ENCODE data around the gene TTYH1. TPM values are rescaled to one million over a fixed set of nuclear protein-coding genes. Genes with fewer than 3 reads are reported as not detected.

Gene TTYH1
- total and polyA plus RNA-seq, 4 donors, result 0.05 to 0.46 (median 0.18) TPM; not detected in 1

DNA sequence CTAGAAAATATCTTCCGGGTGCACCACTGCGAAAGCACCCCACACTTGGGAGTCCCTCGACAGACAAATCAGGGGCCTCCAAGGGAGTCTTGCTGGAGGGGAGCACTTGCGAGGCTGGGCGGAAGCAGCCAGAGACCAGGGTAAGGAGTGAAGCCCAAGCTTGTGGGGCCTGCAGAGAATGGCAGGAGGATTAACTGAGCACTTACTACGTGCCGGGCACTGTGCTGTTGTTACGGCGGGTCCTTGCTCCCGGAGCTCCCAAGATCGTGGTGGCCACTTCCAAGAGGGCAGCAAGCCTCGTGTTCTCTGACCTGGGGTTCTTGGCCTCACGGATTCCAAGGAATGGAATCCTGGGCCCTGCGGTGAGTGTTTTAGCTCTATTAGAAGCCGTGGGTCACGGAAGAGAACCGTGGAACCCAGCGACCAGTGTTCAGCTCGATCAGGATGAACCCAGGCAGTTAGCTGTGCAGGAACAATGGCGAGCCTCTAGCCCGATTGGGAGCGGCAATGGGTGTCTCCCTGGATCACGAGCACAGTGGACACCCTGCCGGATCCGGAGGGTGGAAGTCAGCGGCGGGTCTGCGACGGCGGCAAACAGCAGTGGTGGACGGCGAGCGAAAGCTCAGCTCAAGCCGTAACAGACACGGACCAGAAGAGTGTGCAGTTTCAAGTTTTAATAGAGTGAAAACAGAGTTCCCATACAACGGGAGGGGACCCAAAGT is 9.6 kb downstream of the TTYH1 start:
- H3K27me3 ChIP-seq (ENCODE audit: control insufficient read depth in 3 of 3, insufficient read depth in 3 of 3, low read length in 2 of 3), result peaks cover 0 to 4% (median 0%) of the 10 kb centered on the region in 3 donors
- DNase-seq, result no peak
- peaks cover 0 to 12% (median under 1%) of the 10 kb centered on the region in 5 donors for H3K4me1 ChIP-seq (ENCODE audit: control insufficient read depth in 5 of 5, insufficient read depth in 5 of 5, low read length in 5 of 5)
- H3K9me3 ChIP-seq (ENCODE audit: control insufficient read depth in 4 of 4, insufficient read depth in 3 of 4, low read length in 3 of 4), result peaks cover 0 to 2% (median 0%) of the 10 kb centered on the region in 4 donors
- no peak for ATAC-seq (ENCODE audit: insufficient read depth, low FRiP score)
- no peak overlapping the region for H3K9ac ChIP-seq (ENCODE audit: insufficient read depth in 1 of 2, low read length in 2 of 2)
- H3K4me3 ChIP-seq, result no peak overlapping the region
- WGBS, 2 donors, result 88 to 93% methylated on average over 35 to 36 of the region's 36 CpGs
- no peak overlapping the region for H3K27ac ChIP-seq (ENCODE audit: low read depth in 1 of 2, low read length in 1 of 2)
- TF ChIP-seq CTCF (IDR thresholded peaks at IDR 0.05; ENCODE audit: control extremely low read depth, extremely low read depth), result no peak
- H3K36me3 ChIP-seq (ENCODE audit: control insufficient read depth in 4 of 4, insufficient read depth in 4 of 4, low read length in 4 of 4), result no peaks in the 10 kb centered on the region

DNA sequence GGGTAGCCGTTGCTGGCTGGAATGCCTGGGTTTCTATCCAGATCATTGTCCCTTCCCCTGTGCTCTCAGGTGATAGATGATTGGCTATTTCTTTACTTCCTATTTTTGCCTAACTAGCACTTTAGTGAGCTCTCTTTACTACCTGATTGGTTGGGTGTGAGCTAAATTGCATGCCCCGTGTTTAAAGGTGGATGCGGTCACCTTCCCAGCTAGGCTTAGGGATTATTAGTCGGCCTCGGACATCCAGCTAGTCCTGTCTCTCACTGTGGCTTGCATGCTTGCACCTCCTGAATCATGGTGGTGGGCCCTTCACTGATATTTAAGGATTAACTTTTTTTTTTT is 10.1 kb downstream of the TTYH1 start:
- no peaks in the 10 kb centered on the region for H3K36me3 ChIP-seq (ENCODE audit: control insufficient read depth in 4 of 4, insufficient read depth in 4 of 4, low read length in 4 of 4)
- H3K4me3 ChIP-seq, result no peak overlapping the region
- TF ChIP-seq CTCF (IDR thresholded peaks at IDR 0.05; ENCODE audit: control extremely low read depth, extremely low read depth), result no peak
- peaks cover 0 to 4% (median 0%) of the 10 kb centered on the region in 3 donors for H3K27me3 ChIP-seq (ENCODE audit: control insufficient read depth in 3 of 3, insufficient read depth in 3 of 3, low read length in 2 of 3)
- H3K9me3 ChIP-seq (ENCODE audit: control insufficient read depth in 4 of 4, insufficient read depth in 3 of 4, low read length in 3 of 4), result peaks cover 0 to 2% (median 0%) of the 10 kb centered on the region in 4 donors
- no peak overlapping the region for H3K27ac ChIP-seq (ENCODE audit: low read depth in 1 of 2, low read length in 1 of 2)
- DNase-seq, result no peak
- WGBS, 2 donors, result 69 to 72% methylated on average over 5 of the region's 5 CpGs
- H3K4me1 ChIP-seq (ENCODE audit: control insufficient read depth in 5 of 5, insufficient read depth in 5 of 5, low read length in 5 of 5), result peaks cover 0 to 8% (median 5%) of the 10 kb centered on the region in 5 donors
- ATAC-seq (ENCODE audit: insufficient read depth, low FRiP score), result no peak
- H3K9ac ChIP-seq (ENCODE audit: insufficient read depth in 1 of 2, low read length in 2 of 2), result no peak overlapping the region

DNA sequence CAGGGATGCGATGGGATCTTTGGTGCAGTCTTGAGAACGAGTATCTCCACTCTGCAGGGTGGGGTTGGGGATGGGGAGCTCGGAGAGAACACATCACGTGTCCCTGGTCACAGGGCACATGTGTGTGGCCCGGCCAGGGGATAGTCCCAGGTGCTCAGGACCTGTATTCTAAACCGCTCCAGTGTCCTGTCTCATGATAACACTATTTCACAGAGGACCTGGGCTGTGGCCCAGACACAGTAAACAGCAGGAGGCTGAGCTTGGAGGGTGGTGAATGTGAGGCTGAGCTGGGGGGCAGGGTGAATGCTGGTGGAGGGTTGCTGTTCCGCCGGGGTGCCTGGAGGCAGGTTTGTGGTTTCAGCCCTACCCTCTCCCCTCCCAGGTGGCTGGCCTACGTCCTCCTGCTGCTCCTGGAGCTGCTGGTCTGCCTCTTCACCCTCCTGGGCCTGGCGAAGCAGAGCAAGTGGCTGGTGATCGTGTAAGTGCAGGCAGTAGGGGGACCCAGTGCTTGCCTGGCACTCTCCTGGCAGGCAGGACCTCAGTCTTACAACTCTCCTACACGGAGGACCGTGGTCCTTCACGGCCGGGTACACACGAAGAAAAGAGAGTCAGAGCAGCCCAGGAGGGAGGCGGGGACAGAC is 11.1 kb downstream of the TTYH1 start:
- TF ChIP-seq CTCF (IDR thresholded peaks at IDR 0.05; ENCODE audit: control extremely low read depth, extremely low read depth), result no peak
- Histone ChIP-seq H3K9me3 (ENCODE audit: control insufficient read depth in 4 of 4, insufficient read depth in 3 of 4, low read length in 3 of 4) (no peaks in the 10 kb centered on the region), H3K9ac (ENCODE audit: insufficient read depth in 1 of 2, low read length in 2 of 2) (no peak overlapping the region), H3K27me3 (ENCODE audit: control insufficient read depth in 3 of 3, insufficient read depth in 3 of 3, low read length in 2 of 3) (peaks cover 0 to 4% (median 0%) of the 10 kb centered on the region in 3 donors), H3K4me3 (no peak overlapping the region), H3K36me3 (ENCODE audit: control insufficient read depth in 4 of 4, insufficient read depth in 4 of 4, low read length in 4 of 4) (no peaks in the 10 kb centered on the region), H3K4me1 (ENCODE audit: control insufficient read depth in 5 of 5, insufficient read depth in 5 of 5, low read length in 5 of 5) (peaks cover 0 to 16% (median 6%) of the 10 kb centered on the region in 5 donors), H3K27ac (ENCODE audit: low read depth in 1 of 2, low read length in 1 of 2) (no peak overlapping the region)
- no peak for DNase-seq
- WGBS, 2 donors, result 70 to 74% methylated on average over 17 of the region's 17 CpGs
- no peak for ATAC-seq (ENCODE audit: insufficient read depth, low FRiP score)

All from lung (tissue), 12 donors.